HG03159 (cell line): ENCODE measurements around the gene EHBP1L1.

Experiments used
- ATAC-seq: cut with Tn5 transposase; IDR thresholded peaks from one replicate; pipeline ENCODE4 v1.9.1; 2021; ENCODE audit warnings: mild to moderate bottlenecking, moderate library complexity; ENCODE audit not compliant: unreplicated experiment

EHBP1L1 gene

GRCh38 chr11:65592858-65593517, 17.1 kb downstream of the EHBP1L1 start:
- no peak for ATAC-seq

- ATAC-seq = no peak
These were observed 17.9 kb downstream of the EHBP1L1 start for GRCh38 chr11:65593518-65594414.

- ATAC-seq = no peak
These were observed 19.3 kb downstream of the EHBP1L1 start for GRCh38 chr11:65595131-65595530.

- no peak for ATAC-seq
These were observed 19.9 kb downstream of the EHBP1L1 start, which contains the start of gene KCNK7 for GRCh38 chr11:65595543-65596281. TSS of gene KCNK7 (minus strand) at chr11:65595800. CDS start at chr11:65595772, 28 bp downstream.

GRCh38 chr11:65596520-65596919, 20.7 kb downstream of the EHBP1L1 start:
- ATAC-seq = no peak

GRCh38 chr11:65598258-65598699, 22.4 kb downstream of the EHBP1L1 start:
- no peak for ATAC-seq

- no peak for ATAC-seq
These were observed 23.5 kb downstream of the EHBP1L1 start for GRCh38 chr11:65599216-65599954.

GRCh38 chr11:65599955-65600246, 24.0 kb downstream of the EHBP1L1 start:
- ATAC-seq = no peak

- ATAC-seq = no peak
These were observed 28.4 kb downstream of the EHBP1L1 start for GRCh38 chr11:65604258-65604657.

GRCh38 chr11:65606876-65607613, 31.2 kb downstream of the EHBP1L1 start:
- no peak for ATAC-seq

GRCh38 chr11:65607614-65608426, 32.0 kb downstream of the EHBP1L1 start:
- no peak for ATAC-seq

- ATAC-seq = no peak
These were observed 33.4 kb downstream of the EHBP1L1 start for GRCh38 chr11:65609229-65609628.

GRCh38 chr11:65609665-65610064, 33.8 kb downstream of the EHBP1L1 start:
- no peak for ATAC-seq

GRCh38 chr11:65610404-65610803, 34.6 kb downstream of the EHBP1L1 start:
- no peak for ATAC-seq

GRCh38 chr11:65611028-65611757, 35.3 kb downstream of the EHBP1L1 start:
- ATAC-seq = no peak

- ATAC-seq = no peak
These were observed 36.1 kb downstream of the EHBP1L1 start for GRCh38 chr11:65611758-65612603.

- no peak for ATAC-seq
These were observed 36.8 kb downstream of the EHBP1L1 start for GRCh38 chr11:65612691-65613090.
